Memory B cell (primary cell): ENCODE results near the gene SIRT7.

Experiments used
- ATAC-seq: fragments of 150-1000 bp; cut with Tn5 transposase; 2 replicates; pipeline ENCODE4 v1.10.0; 2021; ENCODE audit warnings: low read depth, mild to moderate bottlenecking, moderate library complexity
- DNase-seq, 2 donors: peaks; one replicate each; pipeline ENCODE4 v3.0.0; 2022; ENCODE audit warnings: low spot score in 2 of 2
- H3K27ac Mint-ChIP-seq: one replicate; pipeline ENCODE4 v1.8.0; 2022; ENCODE audit warnings: mild to moderate bottlenecking, moderate library complexity, mixed read lengths
- H3K27me3 Mint-ChIP-seq: one replicate; pipeline ENCODE4 v1.8.0; 2022; ENCODE audit warnings: mixed read lengths
- H3K36me3 Mint-ChIP-seq: one replicate; pipeline ENCODE4 v1.8.0; 2022; ENCODE audit warnings: mild to moderate bottlenecking, mixed read lengths
- H3K4me1 Mint-ChIP-seq: one replicate; pipeline ENCODE4 v1.8.0; 2022; ENCODE audit warnings: mixed read lengths
- H3K4me3 Mint-ChIP-seq: one replicate; pipeline ENCODE4 v1.8.0; 2022; ENCODE audit warnings: mild to moderate bottlenecking, moderate library complexity, mixed read lengths
- H3K9me3 Mint-ChIP-seq: one replicate; pipeline ENCODE4 v1.8.0; 2022; ENCODE audit warnings: mixed read lengths

SIRT7 gene

DNA sequence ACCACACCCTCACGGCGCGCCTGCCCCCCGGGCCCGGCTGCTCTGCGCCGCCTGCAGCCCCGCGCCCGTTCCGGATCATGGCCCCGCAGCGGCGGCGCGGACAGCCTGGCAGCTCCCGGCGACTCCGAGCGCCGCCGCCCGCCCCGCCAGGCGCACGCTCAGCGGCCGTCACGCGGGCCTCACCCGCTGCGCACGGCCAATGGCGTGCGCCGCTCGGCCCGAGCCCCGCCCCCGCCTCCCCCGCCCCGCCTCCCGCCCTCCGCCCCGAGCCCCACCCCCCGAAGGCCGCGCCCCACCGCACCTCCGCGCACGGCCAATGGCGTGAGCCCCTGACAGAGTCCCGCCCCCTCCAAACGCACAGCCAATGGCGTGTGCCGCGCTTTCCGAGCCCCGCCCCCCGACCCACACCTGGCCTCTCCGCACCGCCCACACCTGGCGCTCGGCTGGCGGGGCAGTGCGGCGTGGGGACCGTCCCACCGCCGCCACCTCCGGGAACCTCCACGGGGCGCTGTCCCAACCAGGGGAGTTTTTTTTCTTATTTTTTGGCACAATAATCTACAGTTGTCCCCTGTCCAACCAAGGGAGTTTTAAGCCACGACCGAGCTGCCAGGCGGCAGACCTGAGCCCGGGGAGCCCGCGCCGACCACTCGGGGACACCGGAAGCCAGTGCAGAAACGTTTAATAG lies 6.6 kb downstream of the SIRT7 start, which contains the start of gene PCYT2:
Gene PCYT2, minus strand, starts transcription at position 123 of the 685 bp plus-strand sequence. Its CDS starts 44 bp downstream, at position 79.
- ATAC-seq: peak; percentile 94
- H3K27ac Mint-ChIP-seq: peak within 1 kb of the TSS; percentile 69
- no peaks in the 10 kb centered on the region for H3K9me3 Mint-ChIP-seq
- H3K4me3 Mint-ChIP-seq: peak within 1 kb of the TSS; percentile 86
- H3K36me3 Mint-ChIP-seq: peaks cover 4% of the 10 kb centered on the region
- peaks cover 7% of the 10 kb centered on the region for H3K4me1 Mint-ChIP-seq
- no peaks in the 10 kb centered on the region for H3K27me3 Mint-ChIP-seq
- DNase-seq: peak; percentile 84 to 90

DNA sequence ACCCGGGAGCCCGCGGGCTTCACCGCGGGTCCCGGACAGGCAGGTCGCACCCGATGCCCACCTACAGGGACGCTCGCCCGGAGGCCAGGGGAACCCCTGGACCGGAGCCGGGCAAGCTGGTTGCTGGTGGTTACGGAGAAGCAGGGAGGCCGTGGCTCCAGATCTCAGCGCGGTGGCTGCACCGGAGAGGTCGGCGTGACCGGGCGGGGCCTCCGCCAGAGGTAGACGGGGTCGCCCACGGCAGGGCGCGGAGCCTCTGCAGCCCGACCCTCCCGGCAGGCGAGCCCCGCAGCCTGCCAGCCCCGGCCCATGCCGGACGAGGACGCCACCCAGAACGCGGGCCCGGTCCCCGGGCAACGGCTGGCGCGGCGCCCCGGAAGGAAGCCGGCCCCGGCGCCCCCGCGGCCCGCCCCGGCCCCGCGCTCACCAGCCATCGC lies 7.1 kb downstream of the SIRT7 start:
- DNase-seq (no peak), ATAC-seq (peak; percentile 13)
- peaks cover 4% of the 10 kb centered on the region for H3K36me3 Mint-ChIP-seq
- no peaks in the 10 kb centered on the region for H3K9me3 Mint-ChIP-seq
- H3K4me3 Mint-ChIP-seq: peak overlapping the region; percentile 81
- H3K27me3 Mint-ChIP-seq: no peaks in the 10 kb centered on the region
- peaks cover 6% of the 10 kb centered on the region for H3K4me1 Mint-ChIP-seq
- H3K27ac Mint-ChIP-seq: no peak overlapping the region

GRCh38 chr17:81909966-81910839 lies 7.8 kb downstream of the SIRT7 start:
- ATAC-seq (no peak), DNase-seq (no peak)
- Mint-ChIP-seq H3K36me3 (peaks cover 2% of the 10 kb centered on the region), H3K27me3 (no peaks in the 10 kb centered on the region), H3K9me3 (no peaks in the 10 kb centered on the region), H3K4me3 (peak overlapping the region; percentile 81), H3K4me1 (peaks cover 4% of the 10 kb centered on the region), H3K27ac (no peak overlapping the region)

DNA sequence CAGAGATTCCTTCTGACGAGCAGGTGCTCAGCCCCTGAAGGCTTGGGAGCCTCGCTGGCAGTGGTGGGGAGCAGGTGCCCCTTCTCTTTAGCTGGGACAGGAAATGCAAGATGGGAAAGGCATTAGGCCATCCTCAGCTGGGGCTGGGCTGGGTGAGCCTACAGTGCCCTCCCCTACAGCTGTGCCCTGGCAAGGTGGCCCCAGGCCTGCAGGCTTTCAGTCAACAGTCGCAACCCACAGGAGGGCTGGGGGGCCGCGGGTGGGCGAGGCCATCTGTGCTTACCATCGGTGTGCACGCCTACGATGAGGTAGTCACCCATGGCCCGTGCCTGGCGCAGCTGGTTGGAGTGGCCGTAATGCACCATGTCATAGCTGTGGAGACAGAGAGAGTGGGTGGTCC lies 8.7 kb downstream of the SIRT7 start:
- Mint-ChIP-seq H3K27me3 (no peaks in the 10 kb centered on the region), H3K4me3 (no peak overlapping the region), H3K27ac (no peak overlapping the region), H3K9me3 (no peaks in the 10 kb centered on the region), H3K36me3 (peaks cover 2% of the 10 kb centered on the region), H3K4me1 (peaks cover 4% of the 10 kb centered on the region)
- no peak for ATAC-seq
- no peak for DNase-seq

DNA sequence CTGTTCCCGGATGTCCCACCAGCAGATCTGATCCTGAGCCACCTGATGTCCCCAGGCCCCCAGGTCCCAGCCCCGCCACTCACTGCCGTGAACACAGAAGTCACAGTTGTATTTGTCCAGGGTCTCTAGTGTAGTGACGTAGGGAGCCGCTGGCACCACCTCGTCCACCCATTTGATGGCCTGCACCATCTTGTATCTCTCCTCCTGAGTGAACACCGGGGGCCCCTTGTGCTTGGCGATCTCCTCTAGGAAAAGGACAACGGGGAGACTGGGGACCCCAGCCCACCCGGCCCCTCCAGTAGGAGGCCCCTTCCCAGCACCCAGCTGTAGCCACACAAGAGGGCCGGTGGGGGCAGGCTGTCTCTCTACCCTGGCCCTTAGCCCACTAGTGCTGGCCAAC lies 9.2 kb downstream of the SIRT7 start:
- H3K4me3 Mint-ChIP-seq: no peak overlapping the region
- peaks cover 2% of the 10 kb centered on the region for H3K36me3 Mint-ChIP-seq
- no peaks in the 10 kb centered on the region for H3K9me3 Mint-ChIP-seq
- H3K4me1 Mint-ChIP-seq: peaks cover 4% of the 10 kb centered on the region
- no peak overlapping the region for H3K27ac Mint-ChIP-seq
- no peak for ATAC-seq
- no peaks in the 10 kb centered on the region for H3K27me3 Mint-ChIP-seq
- no peak for DNase-seq

DNA sequence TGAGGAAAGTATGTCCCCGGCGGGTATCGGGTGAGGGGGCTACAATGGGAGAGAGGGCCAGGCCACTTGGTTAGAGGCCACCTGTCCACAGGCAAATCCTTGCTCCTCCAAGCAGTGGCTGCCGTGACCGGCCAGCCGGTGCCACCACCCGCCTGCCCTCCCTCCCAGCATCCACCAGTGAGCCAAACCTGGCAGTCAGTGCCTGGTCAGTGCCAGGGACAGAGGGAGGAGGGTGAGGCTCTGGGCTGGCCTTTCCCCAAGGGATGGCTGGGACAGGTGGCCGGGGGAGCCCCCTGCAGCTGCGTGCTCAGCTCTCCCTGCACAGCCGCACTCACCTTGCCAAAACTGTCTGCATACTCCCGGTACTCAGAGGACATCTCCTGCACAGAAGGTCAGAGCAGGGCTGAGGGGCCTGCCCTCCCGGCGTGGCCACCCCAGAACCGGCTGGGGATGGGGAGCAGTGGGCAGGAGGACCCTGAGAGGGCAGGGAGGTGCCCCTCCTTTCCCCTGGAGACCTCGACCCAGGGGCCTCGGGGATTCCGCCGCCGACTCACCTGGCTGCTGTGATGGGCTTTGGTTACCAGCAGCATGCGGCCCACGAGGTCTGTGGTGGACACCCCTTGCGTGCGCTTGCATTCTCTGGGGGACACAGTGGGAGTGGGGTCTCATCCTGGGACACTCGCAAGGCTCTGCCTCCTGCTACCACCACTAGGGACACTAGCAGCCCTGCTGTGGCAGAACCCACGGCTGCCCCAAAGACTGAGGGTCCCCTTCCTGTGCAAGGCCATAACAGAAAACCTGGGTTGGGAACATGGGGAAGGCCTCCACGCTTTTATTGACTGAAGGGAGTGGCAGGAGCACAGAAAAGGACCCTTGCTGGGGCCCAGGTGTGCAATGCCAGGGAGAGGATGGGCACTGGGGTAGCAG lies 10.5 kb downstream of the SIRT7 start:
- H3K4me1 Mint-ChIP-seq: peaks cover 4% of the 10 kb centered on the region
- ATAC-seq (no peak), DNase-seq (no peak)
- no peaks in the 10 kb centered on the region for H3K36me3 Mint-ChIP-seq
- H3K4me3 Mint-ChIP-seq: no peak overlapping the region
- H3K27ac Mint-ChIP-seq: no peak overlapping the region
- H3K27me3 Mint-ChIP-seq: no peaks in the 10 kb centered on the region
- H3K9me3 Mint-ChIP-seq: no peaks in the 10 kb centered on the region

DNA sequence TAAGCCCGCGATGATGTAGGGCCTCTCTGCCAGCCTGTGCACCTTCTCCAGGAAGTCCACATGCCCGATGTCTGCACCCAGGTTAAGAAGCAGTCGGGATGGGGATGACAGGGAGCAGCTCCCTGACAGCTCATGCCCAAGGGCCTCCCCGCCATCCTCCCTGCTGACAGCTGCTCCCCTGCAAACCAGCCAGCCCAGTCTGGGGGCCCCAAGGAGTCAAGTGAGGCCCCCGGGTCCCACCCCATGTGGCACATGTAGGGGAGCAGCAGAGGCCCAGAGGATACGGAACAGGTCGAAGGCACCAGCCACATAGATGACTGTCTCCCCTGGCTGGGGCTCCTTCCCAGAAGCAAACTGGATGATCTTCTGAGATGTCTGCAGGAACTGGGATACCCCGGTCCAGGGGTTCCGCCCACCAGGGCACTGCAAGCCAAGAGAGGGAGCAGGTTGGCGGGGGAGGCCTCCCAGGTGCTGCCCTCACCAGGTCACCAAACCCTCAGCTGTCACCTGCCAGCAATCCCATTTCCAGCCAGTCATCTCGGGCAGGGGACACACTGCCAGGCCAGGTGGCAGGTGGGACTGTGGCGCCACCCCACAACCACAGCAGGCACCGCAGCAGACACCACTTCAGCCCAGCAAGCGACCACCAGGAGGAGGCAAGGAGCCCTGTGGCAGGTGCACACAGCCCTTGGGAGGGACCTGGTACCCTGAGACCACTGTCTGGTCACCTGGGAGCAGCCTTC lies 11.3 kb downstream of the SIRT7 start:
- no peaks in the 10 kb centered on the region for H3K9me3 Mint-ChIP-seq
- peaks cover 2% of the 10 kb centered on the region for H3K4me1 Mint-ChIP-seq
- H3K4me3 Mint-ChIP-seq: no peak overlapping the region
- no peaks in the 10 kb centered on the region for H3K27me3 Mint-ChIP-seq
- H3K27ac Mint-ChIP-seq: no peak overlapping the region
- ATAC-seq (no peak), DNase-seq (no peak)
- no peaks in the 10 kb centered on the region for H3K36me3 Mint-ChIP-seq

GRCh38 chr17:81905993-81906392 lies 12.0 kb downstream of the SIRT7 start:
- Mint-ChIP-seq H3K27me3 (peaks cover 3% of the 10 kb centered on the region), H3K4me3 (no peak overlapping the region), H3K9me3 (no peaks in the 10 kb centered on the region), H3K27ac (no peak overlapping the region), H3K36me3 (no peaks in the 10 kb centered on the region), H3K4me1 (peaks cover 2% of the 10 kb centered on the region)
- DNase-seq: no peak
- no peak for ATAC-seq

GRCh38 chr17:81905424-81905875 lies 12.5 kb downstream of the SIRT7 start:
- Mint-ChIP-seq H3K27me3 (peaks cover 5% of the 10 kb centered on the region), H3K4me3 (no peak overlapping the region), H3K36me3 (peaks cover 3% of the 10 kb centered on the region), H3K9me3 (no peaks in the 10 kb centered on the region), H3K27ac (no peak overlapping the region), H3K4me1 (peaks cover 5% of the 10 kb centered on the region)
- DNase-seq (no peak), ATAC-seq (no peak)

GRCh38 chr17:81904600-81905423 lies 13.2 kb downstream of the SIRT7 start:
- Mint-ChIP-seq H3K36me3 (peaks cover 5% of the 10 kb centered on the region), H3K27ac (no peak overlapping the region), H3K9me3 (no peaks in the 10 kb centered on the region), H3K4me1 (peaks cover 3% of the 10 kb centered on the region), H3K4me3 (no peak overlapping the region), H3K27me3 (peaks cover 5% of the 10 kb centered on the region)
- no peak for DNase-seq
- ATAC-seq: no peak

- ATAC-seq: no peak
- H3K4me3 Mint-ChIP-seq: no peak overlapping the region
- H3K9me3 Mint-ChIP-seq: no peaks in the 10 kb centered on the region
- H3K27ac Mint-ChIP-seq: no peak overlapping the region
- H3K27me3 Mint-ChIP-seq: peaks cover 5% of the 10 kb centered on the region
- DNase-seq: no peak
- H3K36me3 Mint-ChIP-seq: peaks cover 7% of the 10 kb centered on the region
- peaks cover 3% of the 10 kb centered on the region for H3K4me1 Mint-ChIP-seq
These were observed 13.9 kb downstream of the SIRT7 start for GRCh38 chr17:81903896-81904599.

DNA sequence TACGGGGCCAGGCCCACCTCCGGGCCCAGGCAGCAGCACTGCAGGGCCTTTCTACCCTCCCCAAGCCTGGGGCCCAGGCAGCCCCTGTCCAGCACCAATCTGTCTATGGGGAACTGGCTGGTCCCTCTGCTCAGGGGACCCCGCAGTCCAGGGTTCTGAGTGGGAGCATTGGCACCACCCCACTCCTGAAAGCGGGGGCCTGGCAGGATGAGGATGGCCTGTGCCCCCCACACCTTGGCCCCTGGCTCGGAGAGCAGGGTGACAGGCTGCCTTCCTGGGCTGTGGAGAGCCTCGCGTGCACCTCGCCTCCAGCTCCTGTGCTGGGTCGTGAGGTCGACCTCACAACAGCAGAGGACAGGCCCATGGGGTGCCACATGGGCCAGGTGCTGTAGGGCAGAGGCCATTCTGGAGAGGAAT lies 14.6 kb downstream of the SIRT7 start:
- H3K4me1 Mint-ChIP-seq: peaks cover 3% of the 10 kb centered on the region
- ATAC-seq: no peak
- peaks cover 7% of the 10 kb centered on the region for H3K36me3 Mint-ChIP-seq

More for the DNA sequence above, 14.6 kb downstream of the SIRT7 start:
- Mint-ChIP-seq H3K27ac (no peak overlapping the region), H3K27me3 (peaks cover 5% of the 10 kb centered on the region), H3K4me3 (no peak overlapping the region), H3K9me3 (no peaks in the 10 kb centered on the region)
- DNase-seq: no peak
